ENCODE data around the gene CDCA4.

The CDCA4 gene

GRCh38 chr14:104971447-104972240 lies 49.2 kb downstream of the CDCA4 start:
- H3K4me3 ChIP-seq (ENCODE audit: low read length) = no peak overlapping the region
- no peak for TF ChIP-seq ZNF274 (IDR thresholded peaks at IDR 0.05; ENCODE audit: low read depth, low read length)

- no peak overlapping the region for H3K4me3 ChIP-seq (ENCODE audit: low read length)
- no peak for TF ChIP-seq ZNF274 (IDR thresholded peaks at IDR 0.05; ENCODE audit: low read depth, low read length)
These were observed 50.4 kb downstream of the CDCA4 start for GRCh38 chr14:104970231-104971068.

GRCh38 chr14:104969741-104970230 lies 51.1 kb downstream of the CDCA4 start:
- no peak for TF ChIP-seq ZNF274 (IDR thresholded peaks at IDR 0.05; ENCODE audit: low read depth, low read length)
- H3K4me3 ChIP-seq (ENCODE audit: low read length) = no peak overlapping the region

GRCh38 chr14:104968541-104969401 lies 52.1 kb downstream of the CDCA4 start:
- no peak overlapping the region for H3K4me3 ChIP-seq (ENCODE audit: low read length)
- TF ChIP-seq ZNF274 (IDR thresholded peaks at IDR 0.05; ENCODE audit: low read depth, low read length) = no peak

GRCh38 chr14:104968153-104968527 lies 52.7 kb downstream of the CDCA4 start:
- no peak for TF ChIP-seq ZNF274 (IDR thresholded peaks at IDR 0.05; ENCODE audit: low read depth, low read length)
- no peak overlapping the region for H3K4me3 ChIP-seq (ENCODE audit: low read length)

- no peak for TF ChIP-seq ZNF274 (IDR thresholded peaks at IDR 0.05; ENCODE audit: low read depth, low read length)
- H3K4me3 ChIP-seq (ENCODE audit: low read length) = no peak overlapping the region
These were observed 53.3 kb downstream of the CDCA4 start for GRCh38 chr14:104967386-104968152.

- TF ChIP-seq ZNF274 (IDR thresholded peaks at IDR 0.05; ENCODE audit: low read depth, low read length) = no peak
- H3K4me3 ChIP-seq (ENCODE audit: low read length) = no peak overlapping the region
These were observed 53.9 kb downstream of the CDCA4 start for GRCh38 chr14:104966981-104967385.

- H3K4me3 ChIP-seq (ENCODE audit: low read length) = no peak overlapping the region
- no peak for TF ChIP-seq ZNF274 (IDR thresholded peaks at IDR 0.05; ENCODE audit: low read depth, low read length)
These were observed 54.5 kb downstream of the CDCA4 start for GRCh38 chr14:104966261-104966865.

- no peak overlapping the region for H3K4me3 ChIP-seq (ENCODE audit: low read length)
- TF ChIP-seq ZNF274 (IDR thresholded peaks at IDR 0.05; ENCODE audit: low read depth, low read length) = no peak
These were observed 55.2 kb downstream of the CDCA4 start for GRCh38 chr14:104965561-104966231.

GRCh38 chr14:104964546-104964945 lies 56.3 kb downstream of the CDCA4 start:
- H3K4me3 ChIP-seq (ENCODE audit: low read length) = no peak overlapping the region
- no peak for TF ChIP-seq ZNF274 (IDR thresholded peaks at IDR 0.05; ENCODE audit: low read depth, low read length)
